HepG2 (cell line): ENCODE measurements around the gene KIF26B. TPM values are rescaled to one million over a fixed set of nuclear protein-coding genes. Genes with fewer than 3 reads are reported as not detected.

ENCODE experiments used
- ATAC-seq: fragments of 200-7000 bp; cut with Tn5 transposase; 3 replicates; pipeline ENCODE4 v1.9.1; 2020; ENCODE audit warnings: mild to moderate bottlenecking, moderate library complexity
- BruUV-seq: library from RNA; stranded (reverse); fragments of 400-500 nt; replicated peaks from 2 replicates; lab custom pipeline; 2021; lab: Mats Ljungman, UMichigan
- CTCF ChIA-PET: fragments of 300-600 bp; formaldehyde crosslinking; extraction: SDS; loops from one replicate; lab custom pipeline; 2021; ENCODE audit warnings: low total read pairs, inconsistent platforms, low intra/inter-chr PET ratio; lab: Yijun Ruan, JAX
- POLR2A ChIA-PET: fragments of 350-600 bp; sonication (Branson Sonifier 250); formaldehyde crosslinking; loops from one replicate; lab custom pipeline; 2020; ENCODE audit warnings: antibody characterized with exemption, inconsistent platforms; lab: Yijun Ruan, JAX
- DNase-seq: peaks from one replicate; pipeline ENCODE4 v3.0.0-alpha.2; 2015; ENCODE audit warnings: low spot score
- FAIRE-seq: peaks from 3 replicates; lab custom pipeline; 2011; peaks lifted over from hg19 to GRCh38; lab: Jason Lieb, UNC
- H2AFZ ChIP-seq: one replicate; pipeline ENCODE4 v1.6.1; 2011; ENCODE audit warnings: low read length, inconsistent platforms
- H3K27ac ChIP-seq: fragments of 300-600 bp; 3 replicates; pipeline ENCODE4 v1.8.0; 2011; ENCODE audit warnings: mixed run types, mild to moderate bottlenecking, mixed read lengths, low read length, inconsistent platforms; ENCODE audit not compliant: insufficient read depth; ENCODE audit errors: extremely low read length
- H3K27me3 ChIP-seq, 2 experiments: fragments of 200-600 bp in 1 of 2; 2 replicates in 1 of 2; 3 replicates in 1 of 2; pipeline versions ENCODE4 v1.6.0 to v1.8.0; 2011; ENCODE audit warnings: low read length in 2 of 2, mild to moderate bottlenecking in 2 of 2, moderate library complexity in 2 of 2, inconsistent platforms in 1 of 2; ENCODE audit not compliant: insufficient read depth in 2 of 2, control insufficient read depth in 1 of 2
- H3K36me3 ChIP-seq, 2 experiments: fragments of 200-600 bp in 1 of 2; replicated peaks in 1 of 2; 2 replicates in 1 of 2; 3 replicates in 1 of 2; pipeline versions ENCODE4 v1.5.1 to v1.8.0; 2011; ENCODE audit warnings: low read length in 2 of 2, inconsistent platforms in 1 of 2; ENCODE audit not compliant: insufficient read depth in 2 of 2, control insufficient read depth in 1 of 2
- H3K4me1 ChIP-seq: 2 replicates; pipeline ENCODE4 v1.5.1; 2012; ENCODE audit warnings: low read length, inconsistent platforms; ENCODE audit not compliant: insufficient read depth
- H3K4me2 ChIP-seq: 2 replicates; pipeline ENCODE4 v1.6.0; 2011; ENCODE audit warnings: low read depth, low read length, inconsistent platforms
- H3K4me3 ChIP-seq, 3 experiments: fragments of 200-600 bp in 1 of 3; sonication (generic), shearing (Covaris generic) in 1 of 3; replicated peaks in 1 of 3; 2 replicates each; pipeline ENCODE4 v1.5.1; 2011 to 2016; ENCODE audit warnings: low read length in 3 of 3, inconsistent platforms in 2 of 3, low read depth in 2 of 3, mild to moderate bottlenecking in 2 of 3, control low read depth in 1 of 3, mixed read lengths in 1 of 3; ENCODE audit not compliant: insufficient read depth in 1 of 3
- H3K79me2 ChIP-seq: one replicate; pipeline ENCODE4 v1.6.1; 2011; ENCODE audit warnings: low read length, inconsistent platforms; ENCODE audit not compliant: insufficient read depth
- H3K9ac ChIP-seq: 2 replicates; pipeline ENCODE4 v1.6.0; 2011; ENCODE audit warnings: mild to moderate bottlenecking, low read depth, low read length, inconsistent platforms; ENCODE audit not compliant: insufficient read depth
- H3K9me3 ChIP-seq: 2 replicates; pipeline ENCODE4 v1.5.1; 2012; ENCODE audit warnings: mild to moderate bottlenecking, low read length
- H4K20me1 ChIP-seq: 2 replicates; pipeline ENCODE4 v1.6.0; 2011; ENCODE audit warnings: inconsistent platforms, mild to moderate bottlenecking, low read length, moderate library complexity; ENCODE audit not compliant: insufficient read depth
- AHR ChIP-seq: IDR thresholded peaks from 2 replicates; pipeline ENCODE4 v1.6.1; 2018; ENCODE audit warnings: missing genetic modification reagents, missing compliant biosample characterization
- BCL6 ChIP-seq: IDR thresholded peaks from 2 replicates; pipeline ENCODE4 v1.6.1; 2016; ENCODE audit warnings: missing genetic modification reagents, missing compliant biosample characterization
- MAFK ChIP-seq, 2 experiments: IDR thresholded peaks in 1 of 2; conservative IDR thresholded peaks in 1 of 2; 2 replicates each; pipeline ENCODE4 v1.6.1; 2011; ENCODE audit warnings: improper control_type of control experiment in 2 of 2, low read length in 2 of 2
- MLLT10 ChIP-seq: sonication (generic); formaldehyde crosslinking; IDR thresholded peaks from 2 replicates; pipeline ENCODE4 v1.4.0; 2020; ENCODE audit warnings: missing genetic modification reagents
- PHB2 ChIP-seq: fragments of 450-650 bp; IDR thresholded peaks from 2 replicates; pipeline ENCODE4 v1.6.1; 2018; ENCODE audit not compliant: partially characterized antibody
- TP53 ChIP-seq: sonication (generic); formaldehyde crosslinking; conservative IDR thresholded peaks from 2 replicates; pipeline ENCODE4 v1.4.0; 2020; ENCODE audit warnings: missing genetic modification reagents
- ZNF703 ChIP-seq: sonication (generic); formaldehyde crosslinking; IDR thresholded peaks from 2 replicates; pipeline ENCODE4 v1.5.1; 2020; ENCODE audit warnings: missing genetic modification reagents, mild to moderate bottlenecking, moderate library complexity, borderline replicate concordance
- ZNF720 ChIP-seq: sonication (generic); formaldehyde crosslinking; IDR thresholded peaks from 2 replicates; pipeline ENCODE4 v1.4.0; 2020; ENCODE audit warnings: missing genetic modification reagents
- WGBS: methylation state at CpG from one replicate; pipeline ENCODE4 v1.1.6; 2017; ENCODE audit warnings: low lambda C conversion rate; 5-methylcytosine and 5-hydroxymethylcytosine counted together
- in situ Hi-C: cut with HindIII; loops from 2 replicates; pipeline ENCODE4 v1.10.0; 2017; ENCODE audit warnings: low pct_unique_long_range_greater_than_20kb; ENCODE audit not compliant: extremely low pct_ligation_motif_present
- intact Hi-C: fragments of 100-400 bp; cut with micrococcal nuclease; formaldehyde crosslinking; loops from one replicate; pipeline ENCODE4 v1.10.0; 2022; ENCODE audit not compliant: unreplicated experiment
- polyA plus RNA-seq, 8 experiments: library from polyadenylated mRNA; depleted of rRNA in 3 of 8; stranded (reverse) in 7 of 8; unstranded in 1 of 8; fragments of >200 nt; fragmentation: Illumina TruSeq in 4 of 8; extraction: Trizol in 4 of 8; gene quantifications; 2 replicates each; pipeline versions ENCODE4 v1.2.1 to v1.2.3, GENCODE V29; 2011 to 2016; ENCODE audit warnings: low read depth in 4 of 8, missing spikeins in 1 of 8, mixed read lengths in 1 of 8; ENCODE audit not compliant: insufficient read depth in 1 of 8
- total RNA-seq, 5 experiments: library from RNA; depleted of rRNA; stranded (reverse); fragments of >200 nt; fragmentation: Illumina TruSeq; extraction: Trizol; gene quantifications; 2 replicates each; pipeline ENCODE4 v1.2.3, GENCODE V29; 2016; ENCODE audit warnings: low read depth in 1 of 5
- TF ChIP-seq, protein P1 (sequence below): sonication (generic); formaldehyde crosslinking; IDR thresholded peaks from 2 replicates; pipeline ENCODE4 v1.9.0; 2021; ENCODE audit warnings: missing genetic modification reagents, borderline replicate concordance
- TF ChIP-seq, protein P2 (sequence below): sonication (generic); formaldehyde crosslinking; IDR thresholded peaks from 2 replicates; pipeline ENCODE4 v1.4.0; 2020; ENCODE audit warnings: missing genetic modification reagents, borderline replicate concordance
- TF ChIP-seq, protein P3 (sequence below): sonication (generic); formaldehyde crosslinking; IDR thresholded peaks from 2 replicates; pipeline ENCODE4 v1.4.0; 2020; ENCODE audit warnings: missing genetic modification reagents

The KIF26B gene
- total and polyA plus RNA-seq, 2 of the 13 experiments (the other 11 are each of a cell fraction or from before 2014, with no cell fraction given): 0.08 to 0.09 TPM

- TF ChIP-seq, protein P1, sequence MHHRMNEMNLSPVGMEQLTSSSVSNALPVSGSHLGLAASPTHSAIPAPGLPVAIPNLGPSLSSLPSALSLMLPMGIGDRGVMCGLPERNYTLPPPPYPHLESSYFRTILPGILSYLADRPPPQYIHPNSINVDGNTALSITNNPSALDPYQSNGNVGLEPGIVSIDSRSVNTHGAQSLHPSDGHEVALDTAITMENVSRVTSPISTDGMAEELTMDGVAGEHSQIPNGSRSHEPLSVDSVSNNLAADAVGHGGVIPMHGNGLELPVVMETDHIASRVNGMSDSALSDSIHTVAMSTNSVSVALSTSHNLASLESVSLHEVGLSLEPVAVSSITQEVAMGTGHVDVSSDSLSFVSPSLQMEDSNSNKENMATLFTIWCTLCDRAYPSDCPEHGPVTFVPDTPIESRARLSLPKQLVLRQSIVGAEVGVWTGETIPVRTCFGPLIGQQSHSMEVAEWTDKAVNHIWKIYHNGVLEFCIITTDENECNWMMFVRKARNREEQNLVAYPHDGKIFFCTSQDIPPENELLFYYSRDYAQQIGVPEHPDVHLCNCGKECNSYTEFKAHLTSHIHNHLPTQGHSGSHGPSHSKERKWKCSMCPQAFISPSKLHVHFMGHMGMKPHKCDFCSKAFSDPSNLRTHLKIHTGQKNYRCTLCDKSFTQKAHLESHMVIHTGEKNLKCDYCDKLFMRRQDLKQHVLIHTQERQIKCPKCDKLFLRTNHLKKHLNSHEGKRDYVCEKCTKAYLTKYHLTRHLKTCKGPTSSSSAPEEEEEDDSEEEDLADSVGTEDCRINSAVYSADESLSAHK (CRISPR knock-in tag): no peak
- TF ChIP-seq, all 625 proteins: peak for 0
These were observed 223.5 kb downstream of the KIF26B start (continued) for GRCh38 chr1:245378311-245378722.

- intact Hi-C loops (no loop called here), in situ Hi-C loops (loop anchor here (5.0 kb wide), 1 partner anchor 221 kb away; no protein-coding TSS in a partner anchor)
- DNase-seq (no peak), FAIRE-seq (no peak), ATAC-seq (no peak)
- no peaks in the 10 kb centered on the region for H3K79me2 ChIP-seq
- ChIA-PET POLR2A (no interaction called here), CTCF (no interaction called here)
- no peak overlapping the region for H3K4me3 ChIP-seq
- no peaks in the 10 kb centered on the region for H4K20me1 ChIP-seq
- WGBS: 71% methylated on average over 5 of the region's 5 CpGs
- H3K27ac ChIP-seq: no peak overlapping the region
- H3K36me3 ChIP-seq: no peaks in the 10 kb centered on the region
- no peak overlapping the region for H3K9ac ChIP-seq
- no TSS peak for BruUV-seq
- H3K9me3 ChIP-seq: no peaks in the 10 kb centered on the region
- no peak overlapping the region for H2AFZ ChIP-seq
- H3K4me1 ChIP-seq: peaks cover 16% of the 10 kb centered on the region
- H3K4me2 ChIP-seq: no peak overlapping the region
- no peaks in the 10 kb centered on the region; a peak in 2 of 5 replicates for H3K27me3 ChIP-seq
- no peak for TF ChIP-seq AHR (CRISPR knock-in tag)
- TF ChIP-seq, protein P2, sequence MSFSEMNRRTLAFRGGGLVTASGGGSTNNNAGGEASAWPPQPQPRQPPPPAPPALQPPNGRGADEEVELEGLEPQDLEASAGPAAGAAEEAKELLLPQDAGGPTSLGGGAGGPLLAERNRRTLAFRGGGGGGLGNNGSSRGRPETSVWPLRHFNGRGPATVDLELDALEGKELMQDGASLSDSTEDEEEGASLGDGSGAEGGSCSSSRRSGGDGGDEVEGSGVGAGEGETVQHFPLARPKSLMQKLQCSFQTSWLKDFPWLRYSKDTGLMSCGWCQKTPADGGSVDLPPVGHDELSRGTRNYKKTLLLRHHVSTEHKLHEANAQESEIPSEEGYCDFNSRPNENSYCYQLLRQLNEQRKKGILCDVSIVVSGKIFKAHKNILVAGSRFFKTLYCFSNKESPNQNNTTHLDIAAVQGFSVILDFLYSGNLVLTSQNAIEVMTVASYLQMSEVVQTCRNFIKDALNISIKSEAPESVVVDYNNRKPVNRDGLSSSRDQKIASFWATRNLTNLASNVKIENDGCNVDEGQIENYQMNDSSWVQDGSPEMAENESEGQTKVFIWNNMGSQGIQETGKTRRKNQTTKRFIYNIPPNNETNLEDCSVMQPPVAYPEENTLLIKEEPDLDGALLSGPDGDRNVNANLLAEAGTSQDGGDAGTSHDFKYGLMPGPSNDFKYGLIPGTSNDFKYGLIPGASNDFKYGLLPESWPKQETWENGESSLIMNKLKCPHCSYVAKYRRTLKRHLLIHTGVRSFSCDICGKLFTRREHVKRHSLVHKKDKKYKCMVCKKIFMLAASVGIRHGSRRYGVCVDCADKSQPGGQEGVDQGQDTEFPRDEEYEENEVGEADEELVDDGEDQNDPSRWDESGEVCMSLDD: no peak
- no peak for TF ChIP-seq TP53
- no peak for TF ChIP-seq ZNF703 (CRISPR knock-in tag)
- no peak for TF ChIP-seq MLLT10 (CRISPR knock-in tag)
- TF ChIP-seq BCL6 (CRISPR knock-in tag): no peak
- no peak for TF ChIP-seq PHB2
- TF ChIP-seq, protein P3, sequence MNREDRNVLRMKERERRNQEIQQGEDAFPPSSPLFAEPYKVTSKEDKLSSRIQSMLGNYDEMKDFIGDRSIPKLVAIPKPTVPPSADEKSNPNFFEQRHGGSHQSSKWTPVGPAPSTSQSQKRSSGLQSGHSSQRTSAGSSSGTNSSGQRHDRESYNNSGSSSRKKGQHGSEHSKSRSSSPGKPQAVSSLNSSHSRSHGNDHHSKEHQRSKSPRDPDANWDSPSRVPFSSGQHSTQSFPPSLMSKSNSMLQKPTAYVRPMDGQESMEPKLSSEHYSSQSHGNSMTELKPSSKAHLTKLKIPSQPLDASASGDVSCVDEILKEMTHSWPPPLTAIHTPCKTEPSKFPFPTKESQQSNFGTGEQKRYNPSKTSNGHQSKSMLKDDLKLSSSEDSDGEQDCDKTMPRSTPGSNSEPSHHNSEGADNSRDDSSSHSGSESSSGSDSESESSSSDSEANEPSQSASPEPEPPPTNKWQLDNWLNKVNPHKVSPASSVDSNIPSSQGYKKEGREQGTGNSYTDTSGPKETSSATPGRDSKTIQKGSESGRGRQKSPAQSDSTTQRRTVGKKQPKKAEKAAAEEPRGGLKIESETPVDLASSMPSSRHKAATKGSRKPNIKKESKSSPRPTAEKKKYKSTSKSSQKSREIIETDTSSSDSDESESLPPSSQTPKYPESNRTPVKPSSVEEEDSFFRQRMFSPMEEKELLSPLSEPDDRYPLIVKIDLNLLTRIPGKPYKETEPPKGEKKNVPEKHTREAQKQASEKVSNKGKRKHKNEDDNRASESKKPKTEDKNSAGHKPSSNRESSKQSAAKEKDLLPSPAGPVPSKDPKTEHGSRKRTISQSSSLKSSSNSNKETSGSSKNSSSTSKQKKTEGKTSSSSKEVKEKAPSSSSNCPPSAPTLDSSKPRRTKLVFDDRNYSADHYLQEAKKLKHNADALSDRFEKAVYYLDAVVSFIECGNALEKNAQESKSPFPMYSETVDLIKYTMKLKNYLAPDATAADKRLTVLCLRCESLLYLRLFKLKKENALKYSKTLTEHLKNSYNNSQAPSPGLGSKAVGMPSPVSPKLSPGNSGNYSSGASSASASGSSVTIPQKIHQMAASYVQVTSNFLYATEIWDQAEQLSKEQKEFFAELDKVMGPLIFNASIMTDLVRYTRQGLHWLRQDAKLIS (CRISPR knock-in tag): no peak
- no peak for TF ChIP-seq MAFK (conservative IDR thresholded peaks at IDR 0.05 in 1 of 2, IDR thresholded peaks at IDR 0.05 in 1 of 2; ENCODE audit: low read length in 2 of 2)
- TF ChIP-seq ZNF720 (CRISPR knock-in tag): no peak
These were observed 224.0 kb downstream of the KIF26B start for GRCh38 chr1:245378745-245379144.
